CD4-positive, alpha-beta T cell (primary cell): Measurements from ENCODE around the gene KNDC1. TPM values are rescaled to one million over a fixed set of nuclear protein-coding genes. Genes with fewer than 3 reads are reported as not detected.

Experiments used
- ATAC-seq: fragments of 200-7000 bp; cut with Tn5 transposase; one replicate; pipeline ENCODE4 v1.10.0; 2022; ENCODE audit warnings: mild to moderate bottlenecking; ENCODE audit not compliant: poor library complexity
- CTCF ChIA-PET: fragments of 350-600 bp; sonication (Branson Sonifier 250); formaldehyde crosslinking; loops from one replicate; lab custom pipeline; 2021; ENCODE audit warnings: antibody characterized with exemption, inconsistent platforms; lab: Charles Lee
- POLR2A ChIA-PET: fragments of 350-600 bp; sonication (Branson Sonifier 250); formaldehyde crosslinking; loops from one replicate; lab custom pipeline; 2021; ENCODE audit warnings: antibody characterized with exemption, inconsistent platforms; lab: Charles Lee
- DNase-seq, 14 experiments: peaks; one replicate each; pipeline ENCODE4 v3.0.0-alpha.2; 2013 to 2020; ENCODE audit warnings: mixed read lengths in 2 of 14
- H3K27ac ChIP-seq, 2 donors: one replicate each; pipeline versions ENCODE4 v1.5.1 to v1.7.0; 2013; ENCODE audit warnings: low read length in 2 of 2, low read depth in 1 of 2, mild to moderate bottlenecking in 1 of 2
- H3K27me3 ChIP-seq, 2 experiments: 1 replicate in 1 of 2; 2 replicates in 1 of 2; pipeline versions ENCODE4 v1.6.1 to v1.7.0; 2013; ENCODE audit warnings: low read length in 2 of 2, control low read depth in 1 of 2, mild to moderate bottlenecking in 1 of 2, moderate library complexity in 1 of 2; ENCODE audit not compliant: insufficient read depth in 2 of 2, control insufficient read depth in 1 of 2
- H3K36me3 ChIP-seq: one replicate; pipeline ENCODE4 v1.6.1; 2013; ENCODE audit warnings: low read length, control low read depth; ENCODE audit not compliant: insufficient read depth
- H3K4me1 ChIP-seq: one replicate; pipeline ENCODE4 v1.6.1; 2013; ENCODE audit warnings: low read length, control low read depth; ENCODE audit not compliant: insufficient read depth
- H3K4me3 ChIP-seq: one replicate; pipeline ENCODE4 v1.5.1; 2013; ENCODE audit warnings: mild to moderate bottlenecking, low read length, moderate library complexity
- H3K9me3 ChIP-seq, 2 experiments: 1 replicate in 1 of 2; 2 replicates in 1 of 2; pipeline versions ENCODE4 v1.6.1 to v1.7.0; 2013; ENCODE audit warnings: low read length in 2 of 2, mild to moderate bottlenecking in 2 of 2, control low read depth in 1 of 2, moderate library complexity in 1 of 2; ENCODE audit not compliant: control insufficient read depth in 1 of 2, insufficient read depth in 1 of 2
- H3K27ac Mint-ChIP-seq: one replicate; pipeline ENCODE4 v1.8.0; 2020; ENCODE audit warnings: mixed read lengths
- H3K27me3 Mint-ChIP-seq: one replicate; pipeline ENCODE4 v1.8.0; 2021; ENCODE audit warnings: mixed read lengths
- H3K36me3 Mint-ChIP-seq: one replicate; pipeline ENCODE4 v1.8.0; 2021; ENCODE audit warnings: low read depth, mixed read lengths
- H3K4me1 Mint-ChIP-seq: one replicate; pipeline ENCODE4 v1.8.0; 2021; ENCODE audit warnings: low read depth, mixed read lengths
- H3K4me3 Mint-ChIP-seq: one replicate; pipeline ENCODE4 v1.8.0; 2020; ENCODE audit warnings: mild to moderate bottlenecking, mixed read lengths
- H3K9me3 Mint-ChIP-seq: one replicate; pipeline ENCODE4 v1.8.0; 2020; ENCODE audit warnings: mixed read lengths
- intact Hi-C, 2 experiments: fragments of 100-400 bp; cut with DNase I in 1 of 2; cut with micrococcal nuclease in 1 of 2; formaldehyde crosslinking; loops; one replicate each; pipeline versions ENCODE4 v1.15.1 to v1.9.0; 2023 to 2025; cut with DNase I, micrococcal nuclease
- total RNA-seq, 174 experiments: library from RNA in 2 of 174; stranded (reverse) in 2 of 174; gene quantifications; one replicate each; pipeline ENCODE4 v1.2.3 and lab custom pipeline; 2021 to 2026
- TF ChIP-seq, protein P1 (sequence below): fragments of 200-600 bp; IDR thresholded peaks from one replicate; pipeline ENCODE4 v1.8.0; 2022; ENCODE audit warnings: antibody characterized with exemption, mild to moderate bottlenecking

The KNDC1 gene
- total RNA-seq, 2 experiments from 2014 or later, result not detected

DNA sequence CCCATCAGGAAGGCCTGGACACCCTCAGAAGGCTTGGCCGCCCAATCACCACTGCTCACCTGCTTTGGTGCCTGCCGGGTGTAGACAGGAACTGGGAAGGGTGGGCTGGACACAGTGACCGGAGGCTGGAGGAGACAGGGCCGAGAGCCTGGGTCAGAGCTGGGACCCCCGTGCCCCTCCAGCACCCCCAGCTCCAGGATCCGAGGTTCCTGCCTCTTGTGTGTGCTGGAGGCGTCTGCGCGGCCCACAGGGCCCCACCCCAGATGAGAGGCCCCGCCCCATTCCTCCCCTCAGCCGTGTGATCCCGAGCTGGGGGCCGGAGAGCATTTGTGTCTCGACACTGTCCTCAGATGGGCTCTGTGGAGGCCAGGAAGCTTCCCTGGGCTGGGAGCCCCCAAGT is 107.3 kb downstream of the KNDC1 start:
- H3K9me3 Mint-ChIP-seq, result no peaks in the 10 kb centered on the region
- intact Hi-C loops, result loop anchor here in 1 of 2 experiments (10.0 kb wide), 1 partner anchor 962 kb away; the partner anchor contains the start of gene STK32C
- CTCF ChIA-PET, result no interaction called here
- H3K4me1 Mint-ChIP-seq, result peaks cover 36% of the 10 kb centered on the region
- no peak overlapping the region for H3K27ac Mint-ChIP-seq
- Histone ChIP-seq H3K27me3 (no peaks in the 10 kb centered on the region), H3K9me3 (no peaks in the 10 kb centered on the region), H3K4me1 (peaks cover 47% of the 10 kb centered on the region), H3K27ac (no peak overlapping the region), H3K4me3 (no peak overlapping the region), H3K36me3 (peaks cover 48% of the 10 kb centered on the region)
- no peaks in the 10 kb centered on the region for H3K27me3 Mint-ChIP-seq
- TF ChIP-seq, protein P1, sequence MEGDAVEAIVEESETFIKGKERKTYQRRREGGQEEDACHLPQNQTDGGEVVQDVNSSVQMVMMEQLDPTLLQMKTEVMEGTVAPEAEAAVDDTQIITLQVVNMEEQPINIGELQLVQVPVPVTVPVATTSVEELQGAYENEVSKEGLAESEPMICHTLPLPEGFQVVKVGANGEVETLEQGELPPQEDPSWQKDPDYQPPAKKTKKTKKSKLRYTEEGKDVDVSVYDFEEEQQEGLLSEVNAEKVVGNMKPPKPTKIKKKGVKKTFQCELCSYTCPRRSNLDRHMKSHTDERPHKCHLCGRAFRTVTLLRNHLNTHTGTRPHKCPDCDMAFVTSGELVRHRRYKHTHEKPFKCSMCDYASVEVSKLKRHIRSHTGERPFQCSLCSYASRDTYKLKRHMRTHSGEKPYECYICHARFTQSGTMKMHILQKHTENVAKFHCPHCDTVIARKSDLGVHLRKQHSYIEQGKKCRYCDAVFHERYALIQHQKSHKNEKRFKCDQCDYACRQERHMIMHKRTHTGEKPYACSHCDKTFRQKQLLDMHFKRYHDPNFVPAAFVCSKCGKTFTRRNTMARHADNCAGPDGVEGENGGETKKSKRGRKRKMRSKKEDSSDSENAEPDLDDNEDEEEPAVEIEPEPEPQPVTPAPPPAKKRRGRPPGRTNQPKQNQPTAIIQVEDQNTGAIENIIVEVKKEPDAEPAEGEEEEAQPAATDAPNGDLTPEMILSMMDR, result no peak
- peaks cover 28% of the 10 kb centered on the region for H3K36me3 Mint-ChIP-seq
- no peak for ATAC-seq
- H3K4me3 Mint-ChIP-seq, result no peak overlapping the region
- no peak for DNase-seq
- POLR2A ChIA-PET, result no interaction called here

DNA sequence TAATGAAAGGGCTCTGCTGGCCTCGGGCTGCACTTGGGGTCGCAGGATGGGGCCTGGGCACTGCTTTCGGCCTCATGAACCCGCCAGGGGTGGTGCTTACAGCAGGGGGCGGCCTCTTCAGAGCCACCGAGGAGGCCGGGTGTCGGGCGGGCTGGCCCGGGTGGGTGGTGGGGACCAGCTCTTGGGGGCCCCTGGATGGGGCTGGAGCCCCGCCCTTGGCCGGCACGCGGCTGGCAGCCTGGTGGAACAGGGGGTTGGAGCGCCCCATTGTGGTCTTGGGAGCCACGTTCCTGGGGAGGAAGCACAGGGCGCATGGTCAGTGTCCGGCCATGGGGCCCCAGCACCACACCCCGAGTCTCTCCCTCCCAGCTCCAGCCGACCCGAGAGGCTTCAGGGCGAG is 107.8 kb downstream of the KNDC1 start:
- intact Hi-C loops, result loop anchor here in 1 of 2 experiments (10.0 kb wide), 1 partner anchor 963 kb away; the partner anchor contains the start of gene STK32C
- CTCF ChIA-PET, result no interaction called here
- no peak for ATAC-seq
- Histone ChIP-seq H3K27ac (no peak overlapping the region), H3K4me1 (peaks cover 41% of the 10 kb centered on the region), H3K9me3 (no peaks in the 10 kb centered on the region), H3K4me3 (no peak overlapping the region), H3K27me3 (no peaks in the 10 kb centered on the region), H3K36me3 (peaks cover 50% of the 10 kb centered on the region)
- DNase-seq, result no peak
- Mint-ChIP-seq H3K4me3 (no peak overlapping the region), H3K9me3 (no peaks in the 10 kb centered on the region), H3K27me3 (no peaks in the 10 kb centered on the region), H3K4me1 (peaks cover 31% of the 10 kb centered on the region), H3K36me3 (peaks cover 28% of the 10 kb centered on the region), H3K27ac (no peak overlapping the region)
- TF ChIP-seq, protein P1, result no peak
- POLR2A ChIA-PET, result no interaction called here

DNA sequence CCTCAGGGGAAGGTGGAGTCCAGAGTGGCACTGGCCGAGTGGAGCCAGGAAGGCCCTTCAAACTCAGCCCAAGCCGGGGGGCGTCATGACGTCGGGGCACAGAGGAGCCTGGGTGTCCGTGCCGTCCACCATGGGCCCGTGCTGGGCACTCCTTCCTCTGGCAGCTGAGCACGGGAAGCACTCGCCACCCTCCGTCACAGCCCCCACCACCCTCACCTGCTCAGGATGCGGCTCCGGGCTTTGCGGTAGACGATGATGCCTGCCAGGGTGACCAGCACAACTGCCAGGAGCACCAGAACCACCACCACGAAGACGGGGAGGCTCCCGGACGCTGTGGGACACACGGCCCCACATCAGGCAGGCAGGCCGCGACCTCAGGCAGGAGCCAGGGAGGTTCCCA is 108.5 kb downstream of the KNDC1 start:
- intact Hi-C loops, result loop anchor here in 1 of 2 experiments (10.0 kb wide), 1 partner anchor 964 kb away; the partner anchor contains the start of gene STK32C
- TF ChIP-seq, protein P1, result no peak
- DNase-seq, result no peak
- no peaks in the 10 kb centered on the region for H3K27me3 ChIP-seq
- no peak overlapping the region for H3K27ac ChIP-seq
- H3K4me3 ChIP-seq, result no peak overlapping the region
- Mint-ChIP-seq H3K27ac (no peak overlapping the region), H3K27me3 (no peaks in the 10 kb centered on the region), H3K9me3 (no peaks in the 10 kb centered on the region), H3K4me1 (peaks cover 24% of the 10 kb centered on the region), H3K36me3 (peaks cover 28% of the 10 kb centered on the region), H3K4me3 (no peak overlapping the region)
- peaks cover 53% of the 10 kb centered on the region for H3K36me3 ChIP-seq
- ATAC-seq, result no peak
- peaks cover 38% of the 10 kb centered on the region for H3K4me1 ChIP-seq
- POLR2A ChIA-PET, result interaction anchor here (0.7 kb wide), 1 partner anchor 9 kb away, joined by 3 read pairs; no protein-coding TSS in a partner anchor
- no peaks in the 10 kb centered on the region for H3K9me3 ChIP-seq
- CTCF ChIA-PET, result no interaction called here
